GM12878 (cell line): ENCODE results near the gene PPIA.

Experiments
- BCL11A ChIP-seq: IDR thresholded peaks from 2 replicates; pipeline ENCODE4 v1.6.1; 2011; ENCODE audit warnings: low read depth, low read length
- EP300 ChIP-seq, 2 experiments: fragments of 150-350 bp in 1 of 2; IDR thresholded peaks; 2 replicates each; pipeline ENCODE4 v1.6.1; 2011 to 2012; ENCODE audit warnings: low read depth in 2 of 2, low read length in 2 of 2, borderline replicate concordance in 1 of 2, improper control_type of control experiment in 1 of 2, inconsistent platforms in 1 of 2; ENCODE audit not compliant: control insufficient read depth in 1 of 2
- GABPA ChIP-seq: IDR thresholded peaks from 2 replicates; pipeline ENCODE4 v1.6.1; 2014; ENCODE audit warnings: antibody characterized with exemption, low read depth, mild to moderate bottlenecking, inconsistent platforms
- MEF2A ChIP-seq: IDR thresholded peaks from 2 replicates; pipeline ENCODE4 v1.6.1; 2011; ENCODE audit warnings: low read depth, mild to moderate bottlenecking, low read length, moderate library complexity; ENCODE audit not compliant: insufficient read depth
- NR2C2 ChIP-seq: IDR thresholded peaks from 2 replicates; pipeline ENCODE4 v1.6.1; 2011; ENCODE audit warnings: borderline replicate concordance, low read depth; ENCODE audit not compliant: control insufficient read depth, insufficient read length
- POLR2AphosphoS5 ChIP-seq: IDR thresholded peaks from 2 replicates; pipeline ENCODE4 v1.6.1; 2011; ENCODE audit warnings: mild to moderate bottlenecking, low read length, inconsistent platforms
- TARDBP ChIP-seq: IDR thresholded peaks from 2 replicates; pipeline ENCODE4 v1.6.1; 2016; ENCODE audit warnings: borderline replicate concordance
- YY1 ChIP-seq: IDR thresholded peaks from 2 replicates; pipeline ENCODE4 v1.6.1; 2011; ENCODE audit warnings: low read depth, mild to moderate bottlenecking, low read length
- ZNF274 ChIP-seq: IDR thresholded peaks from one replicate; pipeline ENCODE4 v1.8.0; 2011; ENCODE audit not compliant: insufficient read length, insufficient read depth
- TF ChIP-seq, protein P1 (sequence below), 3 experiments: IDR thresholded peaks in 2 of 3; conservative IDR thresholded peaks in 1 of 3; 2 replicates each; pipeline ENCODE4 v1.5.1; 2011; ENCODE audit warnings: low read depth in 3 of 3, low read length in 3 of 3, mild to moderate bottlenecking in 3 of 3, control low read depth in 2 of 3, moderate library complexity in 2 of 3, inconsistent platforms in 1 of 3, mixed read lengths in 1 of 3; ENCODE audit not compliant: control insufficient read depth in 2 of 3, insufficient read depth in 1 of 3; ENCODE audit errors: extremely low read depth in 1 of 3
- TF ChIP-seq, protein P2 (sequence below): fragments of 450-650 bp; IDR thresholded peaks from 2 replicates; pipeline ENCODE4 v1.6.1; 2017; ENCODE audit warnings: antibody characterized with exemption, mild to moderate bottlenecking, moderate library complexity
- TF ChIP-seq, protein P3 (sequence below): fragments of 450-650 bp; IDR thresholded peaks from 2 replicates; pipeline ENCODE4 v1.6.1; 2017; ENCODE audit warnings: low read depth, mild to moderate bottlenecking, moderate library complexity

DNA sequence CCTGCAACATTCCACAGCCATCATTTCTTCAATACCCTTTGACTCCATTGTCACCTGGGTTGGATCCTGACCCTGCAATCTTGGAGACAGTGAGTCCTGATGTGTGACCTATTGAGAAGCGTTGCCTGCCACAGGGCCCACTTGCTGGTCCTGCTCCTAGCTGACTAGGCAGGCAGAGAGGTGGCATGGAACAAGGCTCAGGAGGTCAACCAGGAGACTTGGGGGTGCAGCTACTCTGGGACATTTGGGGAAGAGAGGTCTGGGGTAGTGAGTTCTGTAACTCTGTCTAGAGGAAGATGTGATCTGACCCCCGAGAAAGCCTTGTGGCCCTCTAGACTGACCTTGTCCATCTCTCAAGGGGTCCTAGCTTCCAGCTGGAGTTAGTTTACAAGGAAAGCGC, 46.1 kb upstream of the PPIA start:
- TF ChIP-seq POLR2AphosphoS5 = no peak; the same call in 1 of the 2 replicates
- TF ChIP-seq, protein P1, sequence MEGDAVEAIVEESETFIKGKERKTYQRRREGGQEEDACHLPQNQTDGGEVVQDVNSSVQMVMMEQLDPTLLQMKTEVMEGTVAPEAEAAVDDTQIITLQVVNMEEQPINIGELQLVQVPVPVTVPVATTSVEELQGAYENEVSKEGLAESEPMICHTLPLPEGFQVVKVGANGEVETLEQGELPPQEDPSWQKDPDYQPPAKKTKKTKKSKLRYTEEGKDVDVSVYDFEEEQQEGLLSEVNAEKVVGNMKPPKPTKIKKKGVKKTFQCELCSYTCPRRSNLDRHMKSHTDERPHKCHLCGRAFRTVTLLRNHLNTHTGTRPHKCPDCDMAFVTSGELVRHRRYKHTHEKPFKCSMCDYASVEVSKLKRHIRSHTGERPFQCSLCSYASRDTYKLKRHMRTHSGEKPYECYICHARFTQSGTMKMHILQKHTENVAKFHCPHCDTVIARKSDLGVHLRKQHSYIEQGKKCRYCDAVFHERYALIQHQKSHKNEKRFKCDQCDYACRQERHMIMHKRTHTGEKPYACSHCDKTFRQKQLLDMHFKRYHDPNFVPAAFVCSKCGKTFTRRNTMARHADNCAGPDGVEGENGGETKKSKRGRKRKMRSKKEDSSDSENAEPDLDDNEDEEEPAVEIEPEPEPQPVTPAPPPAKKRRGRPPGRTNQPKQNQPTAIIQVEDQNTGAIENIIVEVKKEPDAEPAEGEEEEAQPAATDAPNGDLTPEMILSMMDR (IDR thresholded peaks at IDR 0.05 in 2 of 3, conservative IDR thresholded peaks at IDR 0.05 in 1 of 3; ENCODE audit: control insufficient read depth in 2 of 3, extremely low read depth in 1 of 3, insufficient read depth in 1 of 3, low read depth in 3 of 3, low read length in 3 of 3) = no peak
- no peak for TF ChIP-seq GABPA
- TF ChIP-seq NR2C2 = no peak
- TF ChIP-seq YY1 = no peak
- TF ChIP-seq EP300 (IDR thresholded peaks at IDR 0.05; ENCODE audit: borderline replicate concordance in 1 of 2, control insufficient read depth in 1 of 2, low read depth in 2 of 2, low read length in 2 of 2) = no peak
- no peak for TF ChIP-seq TARDBP
- TF ChIP-seq, protein P2, sequence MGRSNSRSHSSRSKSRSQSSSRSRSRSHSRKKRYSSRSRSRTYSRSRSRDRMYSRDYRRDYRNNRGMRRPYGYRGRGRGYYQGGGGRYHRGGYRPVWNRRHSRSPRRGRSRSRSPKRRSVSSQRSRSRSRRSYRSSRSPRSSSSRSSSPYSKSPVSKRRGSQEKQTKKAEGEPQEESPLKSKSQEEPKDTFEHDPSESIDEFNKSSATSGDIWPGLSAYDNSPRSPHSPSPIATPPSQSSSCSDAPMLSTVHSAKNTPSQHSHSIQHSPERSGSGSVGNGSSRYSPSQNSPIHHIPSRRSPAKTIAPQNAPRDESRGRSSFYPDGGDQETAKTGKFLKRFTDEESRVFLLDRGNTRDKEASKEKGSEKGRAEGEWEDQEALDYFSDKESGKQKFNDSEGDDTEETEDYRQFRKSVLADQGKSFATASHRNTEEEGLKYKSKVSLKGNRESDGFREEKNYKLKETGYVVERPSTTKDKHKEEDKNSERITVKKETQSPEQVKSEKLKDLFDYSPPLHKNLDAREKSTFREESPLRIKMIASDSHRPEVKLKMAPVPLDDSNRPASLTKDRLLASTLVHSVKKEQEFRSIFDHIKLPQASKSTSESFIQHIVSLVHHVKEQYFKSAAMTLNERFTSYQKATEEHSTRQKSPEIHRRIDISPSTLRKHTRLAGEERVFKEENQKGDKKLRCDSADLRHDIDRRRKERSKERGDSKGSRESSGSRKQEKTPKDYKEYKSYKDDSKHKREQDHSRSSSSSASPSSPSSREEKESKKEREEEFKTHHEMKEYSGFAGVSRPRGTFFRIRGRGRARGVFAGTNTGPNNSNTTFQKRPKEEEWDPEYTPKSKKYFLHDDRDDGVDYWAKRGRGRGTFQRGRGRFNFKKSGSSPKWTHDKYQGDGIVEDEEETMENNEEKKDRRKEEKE = no peak
- TF ChIP-seq, protein P3, sequence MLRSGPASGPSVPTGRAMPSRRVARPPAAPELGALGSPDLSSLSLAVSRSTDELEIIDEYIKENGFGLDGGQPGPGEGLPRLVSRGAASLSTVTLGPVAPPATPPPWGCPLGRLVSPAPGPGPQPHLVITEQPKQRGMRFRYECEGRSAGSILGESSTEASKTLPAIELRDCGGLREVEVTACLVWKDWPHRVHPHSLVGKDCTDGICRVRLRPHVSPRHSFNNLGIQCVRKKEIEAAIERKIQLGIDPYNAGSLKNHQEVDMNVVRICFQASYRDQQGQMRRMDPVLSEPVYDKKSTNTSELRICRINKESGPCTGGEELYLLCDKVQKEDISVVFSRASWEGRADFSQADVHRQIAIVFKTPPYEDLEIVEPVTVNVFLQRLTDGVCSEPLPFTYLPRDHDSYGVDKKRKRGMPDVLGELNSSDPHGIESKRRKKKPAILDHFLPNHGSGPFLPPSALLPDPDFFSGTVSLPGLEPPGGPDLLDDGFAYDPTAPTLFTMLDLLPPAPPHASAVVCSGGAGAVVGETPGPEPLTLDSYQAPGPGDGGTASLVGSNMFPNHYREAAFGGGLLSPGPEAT = no peak
- no peak for TF ChIP-seq ZNF274
- no peak for TF ChIP-seq BCL11A
- TF ChIP-seq MEF2A = no peak
